ENCODE data around the gene DUSP18.
A peak's percentile ranks its signal among the peaks of the same experiment; 100 is the strongest.
"Not testable (repeated sequence)": the region's sequence is repeated elsewhere in the genome, so short reads cannot be mapped to it uniquely, and the experiment has no call there.

The DUSP18 gene

DNA sequence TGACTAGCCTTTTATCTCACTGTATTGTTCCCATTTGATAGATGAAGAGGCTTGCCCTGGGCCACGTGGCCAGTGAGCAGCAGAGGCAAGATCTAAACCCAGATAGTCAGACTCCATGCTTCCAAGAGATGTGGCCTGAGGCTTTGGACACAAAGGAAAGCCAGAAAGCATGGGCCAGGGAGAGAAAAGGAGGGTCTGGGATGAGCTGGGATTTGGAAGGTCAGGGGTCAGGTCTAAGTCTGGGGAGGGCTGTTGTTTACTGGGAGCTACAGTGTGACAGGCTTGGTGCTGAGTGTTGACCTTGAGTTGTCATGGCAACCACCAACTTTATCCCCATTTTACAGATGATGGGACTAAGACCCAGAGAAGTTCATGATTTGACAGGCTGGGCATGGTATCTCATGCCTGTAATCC, 30.0 kb downstream of the DUSP18 start:
- no peak for DNase-seq (ENCODE audit: low read depth, low spot score)
- Histone ChIP-seq H3K9me3 (ENCODE audit: low read depth, low read length) (no peaks in the 10 kb centered on the region), H3K4me3 (no peak overlapping the region), H3K9ac (ENCODE audit: insufficient read length) (no peak overlapping the region), H3K36me3 (ENCODE audit: insufficient read depth, low read length) (no peaks in the 10 kb centered on the region), H3K27ac (no peak overlapping the region)
- TF ChIP-seq FOXP2 (optimal IDR thresholded peaks at IDR 0.05; ENCODE audit: control extremely low read depth, extremely low read length, insufficient read depth): no peak
- no peak for TF ChIP-seq POLR2AphosphoS5 (IDR thresholded peaks at IDR 0.05; ENCODE audit: borderline replicate concordance, low read depth, low read length)
- TF ChIP-seq EZH2 (IDR thresholded peaks at IDR 0.05): no peak

DNA sequence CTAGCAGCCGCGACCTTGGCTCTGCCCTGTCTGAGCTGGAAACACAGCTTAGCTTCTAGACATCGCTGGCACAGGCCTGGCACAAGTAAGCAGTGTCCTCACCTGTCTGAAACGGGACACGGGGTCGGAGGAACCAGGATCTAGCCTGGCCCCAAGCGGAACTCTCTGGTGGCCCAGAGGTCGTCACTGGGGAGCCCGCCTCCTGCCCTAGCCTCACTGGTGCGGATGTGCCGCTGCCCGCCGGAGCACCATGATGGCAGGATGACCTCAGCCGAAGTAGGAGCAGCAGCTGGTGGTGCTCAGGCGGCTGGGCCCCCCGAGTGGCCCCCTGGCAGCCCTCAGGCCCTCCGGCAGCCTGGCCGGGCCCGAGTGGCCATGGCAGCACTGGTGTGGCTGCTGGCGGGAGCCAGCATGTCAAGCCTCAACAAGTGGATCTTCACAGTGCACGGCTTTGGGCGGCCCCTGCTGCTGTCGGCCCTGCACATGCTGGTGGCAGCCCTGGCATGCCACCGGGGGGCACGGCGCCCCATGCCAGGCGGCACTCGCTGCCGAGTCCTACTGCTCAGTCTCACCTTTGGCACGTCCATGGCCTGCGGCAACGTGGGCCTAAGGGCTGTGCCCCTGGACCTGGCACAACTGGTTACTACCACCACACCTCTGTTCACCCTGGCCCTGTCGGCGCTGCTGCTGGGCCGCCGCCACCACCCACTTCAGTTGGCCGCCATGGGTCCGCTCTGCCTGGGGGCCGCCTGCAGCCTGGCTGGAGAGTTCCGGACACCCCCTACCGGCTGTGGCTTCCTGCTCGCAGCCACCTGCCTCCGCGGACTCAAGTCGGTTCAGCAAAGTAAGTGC, 31.2 kb downstream of the DUSP18 start:
- no peaks in the 10 kb centered on the region for H3K9me3 ChIP-seq (ENCODE audit: low read depth, low read length)
- H3K36me3 ChIP-seq (ENCODE audit: insufficient read depth, low read length): no peaks in the 10 kb centered on the region
- no peak for DNase-seq (ENCODE audit: low read depth, low spot score)
- H3K9ac ChIP-seq (ENCODE audit: insufficient read length): peak overlapping the region; percentile 83
- no peak for TF ChIP-seq EZH2 (IDR thresholded peaks at IDR 0.05)
- TF ChIP-seq POLR2AphosphoS5 (IDR thresholded peaks at IDR 0.05; ENCODE audit: borderline replicate concordance, low read depth, low read length): no peak
- TF ChIP-seq FOXP2 (optimal IDR thresholded peaks at IDR 0.05; ENCODE audit: control extremely low read depth, extremely low read length, insufficient read depth): no peak
- H3K4me3 ChIP-seq: peak overlapping the region; percentile 83
- H3K27ac ChIP-seq: no peak overlapping the region

DNA sequence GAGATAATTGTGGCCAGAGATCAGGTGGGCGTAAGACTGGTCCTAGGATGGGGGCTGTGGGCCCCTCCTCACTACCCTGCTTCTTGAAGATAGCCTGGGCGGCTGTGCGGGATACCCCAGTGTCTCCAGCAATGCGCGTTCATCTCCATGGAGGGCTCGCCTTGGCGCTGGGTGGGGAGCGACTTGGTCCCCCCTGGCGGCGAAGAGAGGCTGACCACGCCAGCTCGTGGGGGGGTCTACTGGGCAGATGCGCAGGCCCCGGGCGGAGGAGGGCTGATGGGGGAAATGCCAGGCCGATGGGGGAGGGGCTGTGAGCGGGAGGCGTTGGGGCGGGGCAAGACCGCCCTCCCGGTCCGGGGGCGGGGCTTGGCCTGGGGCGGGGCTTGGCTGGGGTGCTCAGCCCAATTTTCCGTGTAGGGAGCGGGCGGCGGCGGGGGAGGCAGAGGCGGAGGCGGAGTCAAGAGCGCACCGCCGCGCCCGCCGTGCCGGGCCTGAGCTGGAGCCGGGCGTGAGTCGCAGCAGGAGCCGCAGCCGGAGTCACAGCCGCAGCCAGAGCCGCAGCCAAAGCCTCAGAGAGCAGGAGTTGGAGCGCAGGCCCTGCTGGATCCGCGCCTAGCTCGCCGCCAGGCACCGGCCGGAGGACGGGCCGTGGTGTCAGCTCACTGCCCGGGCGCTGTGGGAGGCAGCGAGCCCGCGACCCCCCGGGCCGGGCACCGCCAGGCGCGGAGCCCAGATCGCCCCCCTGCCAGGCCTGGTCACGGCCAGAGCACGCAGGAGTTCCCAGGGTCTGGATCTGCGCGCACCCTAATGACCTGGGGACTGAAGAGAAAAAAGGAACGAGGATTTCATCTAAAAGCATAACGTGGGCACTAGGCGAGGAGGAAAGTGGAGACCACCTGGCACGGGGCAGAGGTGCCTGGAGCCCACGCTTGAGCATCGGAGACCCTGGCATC, 32.1 kb downstream of the DUSP18 start, which contains the start of gene SLC35E4:
Gene SLC35E4, plus strand, starts transcription at position 509 of the 953 bp plus-strand sequence. CDS start 670 bp downstream, outside the sequence.
- peak within 1 kb of the TSS; percentile 83 for H3K9ac ChIP-seq (ENCODE audit: insufficient read length)
- no peaks in the 10 kb centered on the region for H3K9me3 ChIP-seq (ENCODE audit: low read depth, low read length)
- H3K27ac ChIP-seq: no peak within 1 kb of the TSS
- H3K4me3 ChIP-seq: peak within 1 kb of the TSS; percentile 83
- no peaks in the 10 kb centered on the region for H3K36me3 ChIP-seq (ENCODE audit: insufficient read depth, low read length)
- no peak for TF ChIP-seq FOXP2 (optimal IDR thresholded peaks at IDR 0.05; ENCODE audit: control extremely low read depth, extremely low read length, insufficient read depth)
- no peak for TF ChIP-seq EZH2 (IDR thresholded peaks at IDR 0.05)
- peak; percentile 38; the same call in 1 of the 2 replicates for TF ChIP-seq POLR2AphosphoS5 (IDR thresholded peaks at IDR 0.05; ENCODE audit: borderline replicate concordance, low read depth, low read length)
- no peak for DNase-seq (ENCODE audit: low read depth, low spot score)

DNA sequence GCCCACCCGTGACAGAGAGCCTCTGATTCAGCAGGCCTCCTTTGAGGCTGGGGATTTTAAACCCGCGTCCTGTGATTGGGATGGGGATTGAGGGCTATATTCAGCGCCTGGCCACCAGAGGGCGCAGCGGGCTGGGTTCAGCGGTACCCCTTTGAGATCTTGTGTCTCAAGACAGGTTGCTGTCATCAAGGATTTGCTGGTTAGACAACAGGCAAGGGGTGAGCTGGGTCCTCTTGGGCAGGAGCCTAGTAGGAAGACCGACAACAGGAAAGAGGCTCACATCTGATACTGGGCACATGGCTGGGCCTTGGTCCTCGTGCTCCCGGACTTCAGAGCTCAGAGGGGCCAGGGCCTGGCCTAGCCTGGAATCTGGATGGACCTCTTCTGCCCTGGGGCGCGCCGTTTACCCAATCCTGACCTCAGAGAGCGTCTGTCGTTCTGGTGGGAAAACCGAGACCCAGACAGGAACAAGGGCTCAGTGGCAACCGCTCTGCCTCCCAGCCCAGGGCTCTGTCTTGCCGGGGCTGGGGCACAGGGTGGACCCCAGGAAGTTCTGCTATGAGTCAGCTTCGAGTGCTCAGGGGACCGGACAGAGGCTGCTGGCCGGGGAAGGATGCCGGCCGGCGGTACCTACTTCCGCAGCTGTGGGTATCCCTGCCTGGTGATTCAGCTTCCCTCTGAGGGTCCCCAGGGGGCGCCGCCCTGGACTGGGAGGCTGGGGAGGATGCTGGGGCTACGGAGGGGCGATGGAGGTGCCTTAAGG, 33.0 kb downstream of the DUSP18 start:
- H3K36me3 ChIP-seq (ENCODE audit: insufficient read depth, low read length): no peaks in the 10 kb centered on the region
- H3K4me3 ChIP-seq: no peak overlapping the region; the same call in 1 of the 2 replicates
- DNase-seq (ENCODE audit: low read depth, low spot score): peak; percentile 40
- H3K9me3 ChIP-seq (ENCODE audit: low read depth, low read length): no peaks in the 10 kb centered on the region
- H3K9ac ChIP-seq (ENCODE audit: insufficient read length): peak overlapping the region; percentile 26
- H3K27ac ChIP-seq: no peak overlapping the region
- TF ChIP-seq POLR2AphosphoS5 (IDR thresholded peaks at IDR 0.05; ENCODE audit: borderline replicate concordance, low read depth, low read length) (no peak), EZH2 (IDR thresholded peaks at IDR 0.05) (no peak), FOXP2 (optimal IDR thresholded peaks at IDR 0.05; ENCODE audit: control extremely low read depth, extremely low read length, insufficient read depth) (no peak)

DNA sequence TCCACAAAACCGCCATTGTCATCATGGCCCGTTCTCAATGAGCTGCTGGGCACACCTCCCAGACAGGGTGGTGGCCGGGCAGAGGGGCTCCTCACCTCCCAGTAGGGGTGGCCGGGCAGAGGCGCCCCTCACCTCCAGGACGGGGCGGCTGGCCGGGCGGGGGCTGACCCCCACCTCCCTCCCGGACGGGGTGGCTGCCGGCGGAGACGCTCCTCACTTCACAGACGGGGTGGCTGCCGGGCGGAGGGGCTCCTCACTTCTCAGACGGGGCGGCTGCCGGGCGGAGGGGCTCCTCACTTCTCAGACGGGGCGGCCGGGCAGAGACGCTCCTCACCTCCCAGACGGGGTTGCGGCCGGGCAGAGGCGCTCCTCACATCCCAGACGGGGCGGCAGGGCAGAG, 36.2 kb downstream of the DUSP18 start:
- not testable (repeated sequence) for H3K9ac ChIP-seq (ENCODE audit: insufficient read length); H3K36me3 ChIP-seq (ENCODE audit: insufficient read depth, low read length); H3K9me3 ChIP-seq (ENCODE audit: low read depth, low read length); H3K4me3 ChIP-seq; H3K27ac ChIP-seq; DNase-seq (ENCODE audit: low read depth, low spot score)

DNA sequence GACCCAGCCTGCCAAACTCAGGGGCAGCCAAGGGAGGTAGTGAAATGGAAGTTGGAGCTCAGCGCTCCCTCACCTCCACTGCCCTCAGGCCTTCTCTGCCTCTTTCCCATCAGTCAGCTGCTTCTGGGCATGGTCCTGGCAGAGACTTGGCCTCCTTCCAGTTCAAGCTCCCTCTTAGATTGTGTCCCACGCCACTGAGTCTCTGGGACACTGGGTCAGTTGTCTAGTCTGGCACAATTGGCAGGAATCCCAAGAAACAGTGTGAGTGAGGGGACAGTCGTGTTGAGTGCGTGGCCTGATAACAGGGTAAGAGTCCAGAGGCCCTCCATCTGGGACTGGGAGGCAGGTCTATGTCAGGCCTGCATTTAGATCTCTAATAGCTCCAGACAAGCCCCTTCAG, 39.2 kb downstream of the DUSP18 start:
- Histone ChIP-seq H3K27ac (no peak overlapping the region), H3K4me3 (no peak overlapping the region), H3K36me3 (ENCODE audit: insufficient read depth, low read length) (no peaks in the 10 kb centered on the region), H3K9ac (ENCODE audit: insufficient read length) (no peak overlapping the region), H3K9me3 (ENCODE audit: low read depth, low read length) (no peaks in the 10 kb centered on the region)
- TF ChIP-seq EZH2 (IDR thresholded peaks at IDR 0.05) (no peak), FOXP2 (optimal IDR thresholded peaks at IDR 0.05; ENCODE audit: control extremely low read depth, extremely low read length, insufficient read depth) (no peak), POLR2AphosphoS5 (IDR thresholded peaks at IDR 0.05; ENCODE audit: borderline replicate concordance, low read depth, low read length) (no peak)
- DNase-seq (ENCODE audit: low read depth, low spot score): no peak

DNA sequence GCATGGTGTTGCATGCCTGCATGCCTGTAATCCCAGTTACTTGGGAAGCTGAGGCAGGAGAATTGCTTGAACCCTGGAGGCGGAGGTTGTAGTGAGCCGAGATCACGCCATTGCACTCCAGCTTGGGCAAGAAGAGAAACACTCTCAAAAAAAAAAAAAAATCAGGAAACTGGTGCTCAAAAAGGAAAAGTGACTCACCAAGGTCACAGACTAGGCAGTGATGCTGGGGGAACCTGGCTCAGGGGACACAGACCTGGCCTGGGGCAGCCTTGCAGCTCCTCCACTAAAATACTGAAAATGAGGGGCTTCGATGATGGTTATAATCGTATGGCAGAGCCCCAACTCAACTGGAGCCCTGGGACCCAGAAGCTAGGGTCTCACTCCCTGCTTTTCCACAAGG, 40.2 kb downstream of the DUSP18 start:
- Histone ChIP-seq H3K36me3 (ENCODE audit: insufficient read depth, low read length) (no peaks in the 10 kb centered on the region), H3K9ac (ENCODE audit: insufficient read length) (no peak overlapping the region), H3K27ac (no peak overlapping the region), H3K9me3 (ENCODE audit: low read depth, low read length) (no peaks in the 10 kb centered on the region), H3K4me3 (no peak overlapping the region)
- no peak for DNase-seq (ENCODE audit: low read depth, low spot score)
- no peak for TF ChIP-seq FOXP2 (optimal IDR thresholded peaks at IDR 0.05; ENCODE audit: control extremely low read depth, extremely low read length, insufficient read depth)
- no peak for TF ChIP-seq POLR2AphosphoS5 (IDR thresholded peaks at IDR 0.05; ENCODE audit: borderline replicate concordance, low read depth, low read length)
- no peak for TF ChIP-seq EZH2 (IDR thresholded peaks at IDR 0.05)
